Measurements from ENCODE around the gene NUDT14.

The NUDT14 gene

GRCh38 chr14:105151084-105151837 is 29.9 kb downstream of the NUDT14 start:
- no peaks in the 10 kb centered on the region for H3K9me3 ChIP-seq (ENCODE audit: control insufficient read depth, insufficient read depth, low read depth, low read length)
- H3K4me1 ChIP-seq (ENCODE audit: control insufficient read depth, insufficient read depth, low read length), result no peaks in the 10 kb centered on the region
- H3K36me3 ChIP-seq (ENCODE audit: control insufficient read depth in 2 of 2, insufficient read depth in 1 of 2, low read length in 2 of 2), result peaks cover 0 to 71% of the 10 kb centered on the region in 2 experiments; a peak in 1 of 3 replicates
- CTCF ChIA-PET, result no interaction called here
- H3K4me3 ChIP-seq (ENCODE audit: low read depth, low read length), result no peak overlapping the region
- H3K27ac ChIP-seq (ENCODE audit: extremely low read depth, low read depth, low read length), result no peak overlapping the region
- no peak for TF ChIP-seq PRDM6 (tag by site-specific recombination; IDR thresholded peaks at IDR 0.05)
- peak; percentile 52; the same call in 1 of the 2 replicates for TF ChIP-seq GLIS2 (tag by site-specific recombination; IDR thresholded peaks at IDR 0.05)
- TF ChIP-seq ZNF174 (tag by site-specific recombination; IDR thresholded peaks at IDR 0.05), result no peak
- POLR2A ChIA-PET, result no interaction called here

GRCh38 chr14:105150368-105151083 is 30.6 kb downstream of the NUDT14 start:
- no peaks in the 10 kb centered on the region for H3K9me3 ChIP-seq (ENCODE audit: control insufficient read depth, insufficient read depth, low read depth, low read length)
- no peak overlapping the region for H3K4me3 ChIP-seq (ENCODE audit: low read depth, low read length)
- peaks cover 0 to 71% of the 10 kb centered on the region in 2 experiments; a peak in 1 of 3 replicates for H3K36me3 ChIP-seq (ENCODE audit: control insufficient read depth in 2 of 2, insufficient read depth in 1 of 2, low read length in 2 of 2)
- CTCF ChIA-PET, result interaction anchor here (0.7 kb wide), 1 partner anchor 34 kb away, joined by 4 read pairs; no protein-coding TSS in a partner anchor
- TF ChIP-seq TCF7L2 (IDR thresholded peaks at IDR 0.05; ENCODE audit: borderline replicate concordance, low read depth, low read length), result no peak
- peak; percentile 73 for TF ChIP-seq KLF8 (tag by site-specific recombination; IDR thresholded peaks at IDR 0.05)
- peak; percentile 31 for TF ChIP-seq HIC1 (tag by site-specific recombination; IDR thresholded peaks at IDR 0.05)
- 0 out of 2 replicates have a peak, but pooled peaks have one; percentile 49 for TF ChIP-seq ZBTB7A (tag by site-specific recombination; IDR thresholded peaks at IDR 0.05; ENCODE audit: low read depth)
- peak; percentile 70 for TF ChIP-seq GLIS2 (tag by site-specific recombination; IDR thresholded peaks at IDR 0.05)
- no peak for TF ChIP-seq ZNF398 (tag by site-specific recombination; IDR thresholded peaks at IDR 0.05)
- peak; percentile 44; the same call in 1 of the 2 replicates for TF ChIP-seq BCL11A (tag by site-specific recombination; IDR thresholded peaks at IDR 0.05; ENCODE audit: low read depth)
- TF ChIP-seq ZNF510 (tag by site-specific recombination; IDR thresholded peaks at IDR 0.05; ENCODE audit: insufficient replicate concordance), result no peak
- POLR2A ChIA-PET, result no interaction called here
- no peaks in the 10 kb centered on the region for H3K4me1 ChIP-seq (ENCODE audit: control insufficient read depth, insufficient read depth, low read length)
- H3K27ac ChIP-seq (ENCODE audit: extremely low read depth, low read depth, low read length), result no peak overlapping the region

- ChIA-PET POLR2A (no interaction called here), CTCF (interaction anchor here (0.7 kb wide), 1 partner anchor 34 kb away, joined by 4 read pairs; no protein-coding TSS in a partner anchor)
- H3K27ac ChIP-seq (ENCODE audit: extremely low read depth, low read depth, low read length), result no peak overlapping the region
- H3K4me3 ChIP-seq (ENCODE audit: low read depth, low read length), result no peak overlapping the region
- H3K4me1 ChIP-seq (ENCODE audit: control insufficient read depth, insufficient read depth, low read length), result no peaks in the 10 kb centered on the region
- TF ChIP-seq ZBTB6 (tag by site-specific recombination; IDR thresholded peaks at IDR 0.05) (no peak), ZNF148 (tag by site-specific recombination; IDR thresholded peaks at IDR 0.05; ENCODE audit: borderline replicate concordance) (no peak), ZNF707 (tag by site-specific recombination; IDR thresholded peaks at IDR 0.05) (no peak), KLF1 (tag by site-specific recombination; IDR thresholded peaks at IDR 0.05) (no peak), GLI4 (tag by site-specific recombination; IDR thresholded peaks at IDR 0.05) (no peak), ZNF555 (tag by site-specific recombination; conservative IDR thresholded peaks at IDR 0.05) (no peak)
- peaks cover 0 to 71% of the 10 kb centered on the region in 2 experiments; a peak in 1 of 3 replicates for H3K36me3 ChIP-seq (ENCODE audit: control insufficient read depth in 2 of 2, insufficient read depth in 1 of 2, low read length in 2 of 2)
- no peaks in the 10 kb centered on the region for H3K9me3 ChIP-seq (ENCODE audit: control insufficient read depth, insufficient read depth, low read depth, low read length)
Measured at GRCh38 chr14:105150026-105150367, 31.1 kb downstream of the NUDT14 start.

Data from HEK293 (cell line).